Stomach (tissue), 4 donors: ENCODE results near the gene TP53TG5.

Experiments
- CTCF ChIP-seq, 7 experiments: fragments of 450-650 bp in 4 of 7; fragments of 200-600 bp in 3 of 7; sonication (generic) in 3 of 7; IDR thresholded peaks; one replicate each; pipeline ENCODE4 v1.5.1; 2016 to 2019; ENCODE audit warnings: antibody characterized with exemption in 7 of 7, control low read depth in 2 of 7, mild to moderate bottlenecking in 1 of 7
- EP300 ChIP-seq: sonication (generic); formaldehyde crosslinking; IDR thresholded peaks from one replicate; pipeline ENCODE4 v1.6.1; 2017; ENCODE audit warnings: antibody characterized with exemption
- POLR2A ChIP-seq, 4 donors: fragments of 450-650 bp; IDR thresholded peaks; one replicate each; pipeline ENCODE4 v1.6.1; 2016; ENCODE audit warnings: antibody characterized with exemption in 4 of 4, control low read depth in 2 of 4, mild to moderate bottlenecking in 1 of 4, moderate library complexity in 1 of 4
- POLR2AphosphoS5 ChIP-seq, 3 donors: sonication (generic); formaldehyde crosslinking; IDR thresholded peaks; one replicate each; pipeline ENCODE4 v1.6.1; 2016; ENCODE audit warnings: antibody characterized with exemption in 3 of 3

DNA sequence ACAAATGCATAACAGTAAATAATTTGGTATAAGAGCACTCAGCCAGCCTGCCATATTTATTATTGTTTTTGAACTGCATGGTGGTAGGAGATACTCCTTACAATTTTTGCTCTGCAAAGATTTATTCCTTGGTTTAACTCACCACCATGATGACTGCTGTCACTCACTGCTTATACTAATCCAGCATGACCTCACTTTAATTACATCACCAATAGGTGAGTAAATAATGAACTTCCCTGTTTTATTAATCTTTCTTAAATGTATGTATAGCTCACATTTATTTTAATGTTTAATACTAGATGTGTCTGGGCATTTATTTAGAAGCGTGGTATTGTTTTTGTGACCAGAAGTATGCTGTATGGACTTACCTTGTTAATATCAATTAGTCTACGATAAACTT is 12.8 kb upstream of the TP53TG5 start:
- TF ChIP-seq CTCF (IDR thresholded peaks at IDR 0.05) (no peak), POLR2A (IDR thresholded peaks at IDR 0.05) (no peak), POLR2AphosphoS5 (IDR thresholded peaks at IDR 0.05) (no peak), EP300 (no peak)
